OCI-LY1 (cell line): ENCODE measurements around the gene NTMT2.

Experiments used
- H2AFZ ChIP-seq: fragments of 200-600 bp; sonication (generic), shearing (Covaris generic); 2 replicates; pipeline ENCODE4 v1.6.0; 2014; ENCODE audit warnings: antibody characterized with exemption, mild to moderate bottlenecking, low read length
- H3F3A ChIP-seq: fragments of 200-600 bp; sonication (generic), shearing (Covaris generic); 2 replicates; pipeline ENCODE4 v1.6.0; 2014; ENCODE audit warnings: mild to moderate bottlenecking, antibody characterized with exemption, low read length, moderate library complexity; ENCODE audit not compliant: insufficient read depth
- H3K27ac ChIP-seq: fragments of 200-600 bp; sonication (generic); 2 replicates; pipeline ENCODE4 v1.5.1; 2014; ENCODE audit warnings: low read length, mixed run types, mild to moderate bottlenecking, low read depth; ENCODE audit not compliant: poor library complexity, severe bottlenecking
- H3K27me3 ChIP-seq: fragments of 200-600 bp; sonication (generic); 2 replicates; pipeline ENCODE4 v1.6.0; 2014; ENCODE audit warnings: antibody characterized with exemption, mild to moderate bottlenecking, low read length, moderate library complexity; ENCODE audit not compliant: insufficient read depth
- H3K36me3 ChIP-seq: fragments of 200-600 bp; sonication (generic); 2 replicates; pipeline ENCODE4 v1.6.1; 2014; ENCODE audit warnings: mild to moderate bottlenecking, antibody characterized with exemption, low read length, moderate library complexity, mixed read lengths; ENCODE audit not compliant: insufficient read depth
- H3K4me1 ChIP-seq: fragments of 200-600 bp; sonication (generic); 2 replicates; pipeline ENCODE4 v1.5.1; 2014; ENCODE audit warnings: mild to moderate bottlenecking, low read length, moderate library complexity; ENCODE audit not compliant: insufficient read depth, severe bottlenecking
- H3K4me2 ChIP-seq: fragments of 200-600 bp; sonication (generic), shearing (Covaris generic); 2 replicates; pipeline ENCODE4 v1.6.1; 2014; ENCODE audit warnings: low read length
- H3K4me3 ChIP-seq: fragments of 200-600 bp; sonication (generic); 2 replicates; pipeline ENCODE4 v1.5.1; 2014; ENCODE audit warnings: low read length, low read depth, mild to moderate bottlenecking, mixed read lengths; ENCODE audit not compliant: poor library complexity, severe bottlenecking
- H3K79me2 ChIP-seq: fragments of 200-600 bp; shearing (Covaris generic); 2 replicates; pipeline ENCODE4 v1.6.1; 2016; ENCODE audit warnings: mixed run types, low read length, mixed read lengths; ENCODE audit not compliant: insufficient read depth
- H3K9ac ChIP-seq: fragments of 200-600 bp; sonication (generic), shearing (Covaris generic); 2 replicates; pipeline ENCODE4 v1.6.1; 2014; ENCODE audit warnings: mild to moderate bottlenecking, low read length, mixed read lengths
- H3K9me2 ChIP-seq: fragments of 200-600 bp; sonication (generic), shearing (Covaris generic); 2 replicates; pipeline ENCODE4 v1.6.1; 2014; ENCODE audit warnings: low read depth, mild to moderate bottlenecking, low read length, mixed read lengths
- H3K9me3 ChIP-seq: fragments of 200-600 bp; shearing (Covaris generic); 2 replicates; pipeline ENCODE4 v1.6.1; 2014; ENCODE audit warnings: low read length, mixed read lengths
- H4K20me1 ChIP-seq: fragments of 200-600 bp; sonication (generic), shearing (Covaris generic); 2 replicates; pipeline ENCODE4 v1.6.0; 2016; ENCODE audit warnings: mild to moderate bottlenecking, low read length; ENCODE audit not compliant: insufficient read depth
- EZH2 ChIP-seq: fragments of 200-600 bp; sonication (generic), shearing (Covaris generic); IDR thresholded peaks from 2 replicates; pipeline ENCODE4 v1.8.0; 2017; ENCODE audit warnings: borderline replicate concordance, mixed run types, mild to moderate bottlenecking, antibody characterized with exemption, low read length, moderate library complexity, mixed read lengths
- TF ChIP-seq, protein P1 (sequence below): fragments of 200-600 bp; sonication (generic), shearing (Covaris generic); IDR thresholded peaks from 2 replicates; pipeline ENCODE4 v1.5.1; 2017; ENCODE audit warnings: mild to moderate bottlenecking, antibody characterized with exemption, low read length, moderate library complexity, mixed read lengths

Gene NTMT2

GRCh38 chr1:170125269-170125668 is 20.5 kb upstream of the NTMT2 start:
- H3K9me2 ChIP-seq = no peaks in the 10 kb centered on the region
- H3K4me3 ChIP-seq = no peak overlapping the region

GRCh38 chr1:170126696-170127095 is 19.1 kb upstream of the NTMT2 start:
- Histone ChIP-seq H3K4me2 (no peak overlapping the region), H3K27ac (no peak overlapping the region), H3K9ac (no peak overlapping the region), H3K4me3 (no peak overlapping the region), H3K4me1 (no peaks in the 10 kb centered on the region), H2AFZ (no peak overlapping the region), H3K79me2 (no peaks in the 10 kb centered on the region), H3F3A (no peaks in the 10 kb centered on the region), H3K9me2 (no peaks in the 10 kb centered on the region), H3K27me3 (no peaks in the 10 kb centered on the region), H3K9me3 (no peaks in the 10 kb centered on the region), H4K20me1 (no peaks in the 10 kb centered on the region), H3K36me3 (no peaks in the 10 kb centered on the region)
- TF ChIP-seq, protein P1, sequence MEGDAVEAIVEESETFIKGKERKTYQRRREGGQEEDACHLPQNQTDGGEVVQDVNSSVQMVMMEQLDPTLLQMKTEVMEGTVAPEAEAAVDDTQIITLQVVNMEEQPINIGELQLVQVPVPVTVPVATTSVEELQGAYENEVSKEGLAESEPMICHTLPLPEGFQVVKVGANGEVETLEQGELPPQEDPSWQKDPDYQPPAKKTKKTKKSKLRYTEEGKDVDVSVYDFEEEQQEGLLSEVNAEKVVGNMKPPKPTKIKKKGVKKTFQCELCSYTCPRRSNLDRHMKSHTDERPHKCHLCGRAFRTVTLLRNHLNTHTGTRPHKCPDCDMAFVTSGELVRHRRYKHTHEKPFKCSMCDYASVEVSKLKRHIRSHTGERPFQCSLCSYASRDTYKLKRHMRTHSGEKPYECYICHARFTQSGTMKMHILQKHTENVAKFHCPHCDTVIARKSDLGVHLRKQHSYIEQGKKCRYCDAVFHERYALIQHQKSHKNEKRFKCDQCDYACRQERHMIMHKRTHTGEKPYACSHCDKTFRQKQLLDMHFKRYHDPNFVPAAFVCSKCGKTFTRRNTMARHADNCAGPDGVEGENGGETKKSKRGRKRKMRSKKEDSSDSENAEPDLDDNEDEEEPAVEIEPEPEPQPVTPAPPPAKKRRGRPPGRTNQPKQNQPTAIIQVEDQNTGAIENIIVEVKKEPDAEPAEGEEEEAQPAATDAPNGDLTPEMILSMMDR = no peak
- no peak for TF ChIP-seq EZH2

More at GRCh38 chr1:170125269-170125668, 20.5 kb upstream of the NTMT2 start:
- Histone ChIP-seq H3K27me3 (no peaks in the 10 kb centered on the region), H3K4me1 (no peaks in the 10 kb centered on the region), H4K20me1 (no peaks in the 10 kb centered on the region), H3K36me3 (no peaks in the 10 kb centered on the region), H3F3A (no peaks in the 10 kb centered on the region), H3K4me2 (no peak overlapping the region), H3K79me2 (no peaks in the 10 kb centered on the region), H2AFZ (no peak overlapping the region), H3K9ac (no peak overlapping the region), H3K9me3 (no peaks in the 10 kb centered on the region), H3K27ac (no peak overlapping the region)
- TF ChIP-seq EZH2 = no peak
- TF ChIP-seq, protein P1 = no peak

DNA sequence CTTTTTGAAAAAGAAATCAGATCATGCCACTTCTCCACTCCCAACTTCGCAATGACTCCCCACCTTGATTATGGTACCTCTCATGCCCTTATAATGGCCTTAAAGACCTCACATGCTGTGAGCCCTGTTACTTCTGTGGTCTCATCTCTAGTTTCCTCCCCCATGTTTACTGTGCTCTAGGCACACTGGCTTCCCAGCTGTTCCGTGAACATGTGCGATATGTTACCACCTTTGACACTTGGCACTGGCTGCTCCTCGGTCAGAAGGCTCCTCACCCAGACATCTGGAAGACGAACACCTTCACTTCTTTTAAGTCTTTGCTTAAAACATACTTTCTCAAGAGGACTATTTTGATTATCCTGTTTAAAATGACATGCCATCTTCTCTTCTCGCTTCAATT is 14.3 kb upstream of the NTMT2 start:
- Histone ChIP-seq H3K79me2 (no peaks in the 10 kb centered on the region), H3K27me3 (no peaks in the 10 kb centered on the region), H3F3A (no peaks in the 10 kb centered on the region), H4K20me1 (no peaks in the 10 kb centered on the region), H3K27ac (no peak overlapping the region), H3K4me3 (no peak overlapping the region), H3K4me1 (no peaks in the 10 kb centered on the region), H3K9me2 (no peaks in the 10 kb centered on the region), H3K9me3 (no peaks in the 10 kb centered on the region), H2AFZ (no peak overlapping the region), H3K9ac (no peak overlapping the region), H3K4me2 (no peak overlapping the region), H3K36me3 (no peaks in the 10 kb centered on the region)
- TF ChIP-seq, protein P1 = no peak
- no peak for TF ChIP-seq EZH2
